ENCODE data around the gene GAL3ST2.
"Not testable (repeated sequence)": the region's sequence is repeated elsewhere in the genome, so short reads cannot be mapped to it uniquely, and the experiment has no call there.

GAL3ST2 gene

GRCh38 chr2:241748468-241749256 is 28.0 kb upstream of the GAL3ST2 start:
- DNase-seq, result no peak

GRCh38 chr2:241750076-241750840 is 26.4 kb upstream of the GAL3ST2 start:
- no peak for DNase-seq

GRCh38 chr2:241751152-241751551 is 25.5 kb upstream of the GAL3ST2 start:
- DNase-seq, result no peak

GRCh38 chr2:241751776-241752175 is 24.8 kb upstream of the GAL3ST2 start:
- no peak for DNase-seq

- DNase-seq, result no peak
Measured at GRCh38 chr2:241752253-241752652, 24.4 kb upstream of the GAL3ST2 start.

- DNase-seq, result no peak
Measured at GRCh38 chr2:241752689-241753276, 23.8 kb upstream of the GAL3ST2 start.

- no peak for DNase-seq
Measured at GRCh38 chr2:241753493-241753892, 23.1 kb upstream of the GAL3ST2 start.

GRCh38 chr2:241754042-241754441 is 22.6 kb upstream of the GAL3ST2 start:
- no peak for DNase-seq

GRCh38 chr2:241755166-241755565 is 21.5 kb upstream of the GAL3ST2 start:
- no peak for DNase-seq

GRCh38 chr2:241755777-241756176 is 20.8 kb upstream of the GAL3ST2 start:
- DNase-seq, result no peak

- no peak for DNase-seq
Measured at GRCh38 chr2:241759067-241759807, 17.4 kb upstream of the GAL3ST2 start.

- not testable (repeated sequence) for DNase-seq
Measured at GRCh38 chr2:241759893-241760292, 16.7 kb upstream of the GAL3ST2 start.

GRCh38 chr2:241760301-241760771 is 16.3 kb upstream of the GAL3ST2 start:
- DNase-seq, result no peak

- no peak for DNase-seq
Measured at GRCh38 chr2:241762321-241762932, 14.2 kb upstream of the GAL3ST2 start.

GRCh38 chr2:241762933-241763369 is 13.7 kb upstream of the GAL3ST2 start:
- DNase-seq, result no peak

GRCh38 chr2:241763551-241764274 is 12.9 kb upstream of the GAL3ST2 start:
- no peak for DNase-seq

- no peak for DNase-seq
Measured at GRCh38 chr2:241764275-241765241, 12.1 kb upstream of the GAL3ST2 start.

- no peak for DNase-seq
Measured at GRCh38 chr2:241767464-241768250, 9.0 kb upstream of the GAL3ST2 start.

GRCh38 chr2:241768251-241768711 is 8.3 kb upstream of the GAL3ST2 start:
- DNase-seq, result no peak

GRCh38 chr2:241768850-241769249 is 7.8 kb upstream of the GAL3ST2 start:
- DNase-seq, result no peak

All from EL (cell line).